GM21515 (cell line): Measurements from ENCODE around the gene EN2.

Source experiments
- ATAC-seq: cut with Tn5 transposase; IDR thresholded peaks from one replicate; pipeline ENCODE4 v1.9.1; 2021; ENCODE audit not compliant: unreplicated experiment

EN2 gene

GRCh38 chr7:155484483-155485399 is 26.8 kb downstream of the EN2 start:
- no peak for ATAC-seq

DNA sequence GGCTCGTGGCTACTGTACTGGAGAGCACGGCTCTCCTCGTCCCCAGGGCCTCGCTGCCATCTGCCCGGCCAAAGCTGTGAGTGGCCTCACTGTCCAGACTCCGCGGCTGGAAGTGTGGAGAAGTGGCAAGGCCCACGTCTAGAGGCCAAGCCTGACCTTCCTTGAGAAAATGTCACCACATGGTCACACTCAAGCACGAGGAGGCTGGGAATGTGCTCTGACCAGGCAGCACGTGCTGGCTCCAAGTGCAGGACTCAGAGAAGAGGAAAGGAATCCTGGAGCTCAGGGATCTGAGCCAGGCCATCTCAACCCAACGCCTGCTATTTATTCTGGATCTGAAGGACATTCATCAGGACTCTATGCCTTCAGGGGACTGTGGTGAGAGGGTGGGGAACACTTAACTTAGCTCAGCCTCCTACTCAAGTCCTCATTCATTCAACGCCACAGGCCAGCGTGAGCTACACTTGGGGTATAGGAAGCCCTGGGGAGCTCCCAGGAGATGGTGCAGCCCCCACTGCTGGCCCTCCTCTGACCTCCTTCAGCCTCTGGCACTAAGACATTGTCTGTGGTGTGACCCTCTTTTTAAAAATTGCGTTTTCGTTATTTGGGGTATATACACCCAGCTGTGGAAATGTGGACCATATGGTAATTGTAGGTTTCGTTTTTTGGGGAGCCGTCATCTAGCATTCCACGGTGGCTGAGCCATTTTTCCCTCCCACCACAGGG is 29.0 kb downstream of the EN2 start:
- no peak for ATAC-seq

GRCh38 chr7:155487509-155488482 is 29.9 kb downstream of the EN2 start:
- no peak for ATAC-seq

DNA sequence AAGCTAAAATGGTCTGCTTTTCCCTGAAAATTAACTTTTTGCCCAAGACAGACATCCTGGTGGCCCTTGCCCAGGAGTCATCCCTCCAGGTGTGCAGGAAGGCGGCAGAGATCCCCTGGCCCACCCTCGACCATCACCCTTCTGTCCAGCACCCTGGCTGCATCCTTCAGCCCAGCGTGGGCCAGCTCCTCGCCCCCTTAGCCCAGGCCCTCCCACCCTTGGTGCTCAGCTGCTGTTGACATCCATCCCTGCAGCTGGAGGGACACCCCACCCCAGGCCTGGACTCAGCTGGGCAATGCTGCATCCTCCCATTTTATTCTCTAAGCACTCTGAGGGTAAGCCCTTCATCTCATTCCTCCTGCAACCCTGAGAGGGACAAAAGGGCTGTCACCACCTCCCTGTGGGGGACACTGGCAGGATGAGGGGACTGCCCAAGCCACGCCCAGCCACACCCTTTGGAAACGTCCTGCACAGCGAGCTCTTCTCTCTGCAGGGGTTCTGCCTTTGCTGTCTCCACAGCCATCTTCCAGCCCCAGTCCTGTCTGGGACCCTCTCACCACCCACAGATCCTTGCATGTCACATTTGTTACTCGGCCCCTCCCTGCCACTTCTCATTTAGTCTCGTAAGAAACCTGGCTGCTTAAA is 30.7 kb downstream of the EN2 start:
- ATAC-seq: no peak

- no peak for ATAC-seq
Observed at GRCh38 chr7:155489158-155489840, 31.4 kb downstream of the EN2 start.

- peak; percentile 36 for ATAC-seq
Observed at GRCh38 chr7:155489862-155490696, 32.1 kb downstream of the EN2 start.

DNA sequence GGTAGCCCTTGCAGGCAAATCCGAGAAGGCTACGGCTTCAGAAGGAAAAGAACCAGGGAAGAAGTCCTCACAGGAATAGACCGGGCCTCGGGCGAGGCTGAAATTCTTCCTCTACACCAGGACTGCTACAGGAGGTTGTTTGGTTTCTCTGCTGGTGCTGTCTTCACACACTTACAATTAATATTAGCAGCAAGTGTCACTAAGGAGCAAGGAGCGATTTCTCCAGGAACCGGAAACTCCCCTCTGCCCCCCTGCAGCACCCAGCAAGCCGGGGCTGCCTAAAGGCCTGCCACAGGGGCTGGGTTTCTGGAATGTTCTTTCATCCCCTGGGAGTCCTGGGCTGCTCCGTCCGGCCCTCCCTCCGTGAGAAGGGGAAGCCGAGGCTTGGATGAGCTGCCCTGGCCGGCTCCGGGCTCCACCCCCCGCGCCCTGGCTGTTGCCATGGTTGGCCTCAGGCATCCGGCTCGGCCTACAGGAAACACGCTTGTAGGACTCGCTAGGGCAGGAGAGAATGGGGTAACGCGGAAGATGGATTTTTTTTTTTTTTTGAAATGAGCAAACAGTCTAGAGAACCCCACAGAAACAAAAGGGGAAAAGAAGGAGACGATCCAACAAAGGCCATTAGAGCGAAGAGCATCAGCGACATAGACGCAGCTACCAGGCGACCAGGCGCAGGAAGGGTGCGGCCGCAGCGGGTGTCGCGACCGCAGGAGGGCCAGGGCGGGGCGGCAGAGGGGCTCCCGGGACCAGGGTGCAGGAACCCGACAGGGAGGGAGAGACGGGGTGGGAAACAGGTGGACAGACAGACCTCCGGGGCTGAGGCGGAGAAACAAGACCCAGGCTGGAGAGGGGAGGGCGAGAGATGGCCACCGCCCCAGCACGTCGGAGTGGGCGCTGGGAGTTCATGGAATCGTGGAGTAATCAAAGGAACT is 33.0 kb downstream of the EN2 start:
- peak; percentile 94 for ATAC-seq

DNA sequence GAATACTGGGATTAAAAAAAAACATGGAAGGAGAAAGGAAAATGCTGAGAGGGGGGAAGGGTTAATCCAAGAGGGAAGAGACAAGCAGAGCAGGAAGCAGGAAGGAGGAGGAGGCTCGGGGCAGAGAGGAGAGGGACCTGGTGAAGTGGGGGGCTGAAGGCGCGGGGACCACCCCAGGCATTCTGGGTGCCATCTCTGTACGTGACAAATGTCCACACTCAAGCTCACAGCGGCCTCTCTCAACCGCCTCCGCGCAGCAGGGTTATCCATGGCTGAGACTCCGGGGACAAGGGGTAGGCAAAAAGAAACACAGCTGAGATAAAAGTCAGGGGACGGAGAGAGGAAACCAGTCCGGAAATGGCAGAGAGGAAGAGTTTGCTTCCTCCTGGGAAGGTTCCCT is 33.9 kb downstream of the EN2 start:
- ATAC-seq: no peak

DNA sequence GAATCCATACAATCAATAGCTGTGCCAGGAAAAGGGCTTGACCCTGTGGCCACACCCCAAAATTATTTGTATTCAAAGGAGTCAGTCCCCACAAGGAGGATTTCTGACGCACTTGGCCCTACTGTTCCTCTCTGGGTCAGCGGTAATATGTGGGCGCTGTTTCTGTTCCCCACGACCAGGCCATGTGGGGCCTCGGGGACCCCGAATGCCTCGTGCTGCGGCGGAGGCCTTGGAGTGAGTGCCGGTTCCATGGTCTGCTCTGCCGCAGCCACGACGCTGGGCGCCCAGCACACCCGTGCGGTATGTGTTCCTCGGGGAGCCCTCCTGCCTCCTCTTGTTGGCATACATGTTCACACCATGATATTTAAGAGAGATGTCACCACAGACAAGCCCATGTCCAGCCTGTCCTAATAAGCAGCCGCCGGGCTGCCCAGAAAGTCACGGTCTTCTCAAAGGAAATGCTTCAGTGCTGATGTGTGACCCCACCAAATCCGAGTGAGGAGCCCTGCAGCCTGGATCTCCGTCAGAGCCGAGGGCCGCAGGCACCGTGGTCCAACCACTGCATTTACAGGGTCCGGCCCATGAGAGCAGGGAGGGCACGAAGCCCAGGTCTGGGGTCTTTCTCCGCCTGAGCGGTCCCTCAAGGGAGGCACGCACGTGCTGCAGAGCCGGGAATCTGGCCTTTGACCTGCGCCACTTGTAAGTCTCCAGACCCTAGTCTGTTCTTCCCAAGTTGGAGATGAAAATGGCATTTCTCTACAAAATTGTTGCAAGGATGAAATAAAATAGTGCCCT is 36.0 kb downstream of the EN2 start:
- no peak for ATAC-seq

- no peak for ATAC-seq
Observed at GRCh38 chr7:155494551-155494950, 36.6 kb downstream of the EN2 start.

GRCh38 chr7:155495440-155496248 is 37.7 kb downstream of the EN2 start:
- no peak for ATAC-seq

DNA sequence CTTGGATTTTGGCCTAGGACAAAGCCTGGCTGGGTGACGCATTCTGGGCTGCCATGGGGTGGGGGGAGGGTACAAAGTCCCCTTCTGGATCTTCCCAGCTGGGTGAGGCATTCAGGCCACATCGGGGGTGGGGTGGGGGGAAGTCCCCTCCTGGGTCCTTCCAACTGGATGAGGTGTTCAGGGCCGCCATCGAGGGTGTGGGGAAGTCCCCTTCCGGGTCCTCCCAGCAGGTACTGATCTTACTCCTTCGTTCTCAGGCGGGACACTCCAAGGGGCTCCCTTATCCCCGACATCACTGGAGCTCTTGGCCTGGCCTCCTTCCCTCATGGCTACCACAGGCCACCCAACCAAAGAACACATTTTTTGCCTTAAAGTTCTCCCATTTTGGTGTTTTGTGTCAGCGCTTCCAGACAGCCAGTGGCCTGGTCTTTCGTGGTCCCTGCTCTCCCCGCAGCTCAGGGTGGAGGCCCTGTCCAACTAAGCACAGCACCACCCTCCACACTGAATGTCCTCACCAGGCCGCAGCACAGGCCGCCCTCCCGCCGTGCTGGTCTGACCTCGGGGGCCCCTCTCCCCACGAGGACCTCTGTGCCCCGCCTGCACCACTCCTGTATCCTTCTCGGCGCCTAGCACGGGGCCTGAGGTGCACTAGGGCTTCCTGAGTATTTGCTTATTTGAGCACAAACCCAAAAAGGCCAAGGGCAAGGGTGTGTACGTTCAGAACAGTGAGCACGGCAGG is 38.5 kb downstream of the EN2 start:
- no peak for ATAC-seq

GRCh38 chr7:155497149-155497901 is 39.4 kb downstream of the EN2 start:
- no peak for ATAC-seq

DNA sequence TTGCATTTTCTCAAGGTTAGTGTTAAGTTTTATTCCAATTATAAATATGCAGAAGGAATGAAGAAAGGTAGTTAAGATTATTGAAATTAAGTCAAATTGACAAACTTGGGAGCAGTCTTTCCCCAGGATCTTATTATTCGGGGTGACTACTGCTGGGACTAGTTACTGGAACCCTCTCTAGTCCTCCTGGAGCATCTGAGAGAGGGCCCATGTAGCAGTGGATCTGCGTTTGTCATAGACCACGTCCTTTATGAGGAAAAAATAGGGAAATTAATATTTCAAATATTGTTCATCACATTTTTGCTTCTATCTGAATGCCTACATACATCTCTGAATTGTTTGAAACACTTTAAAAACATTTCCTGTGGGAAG is 47.5 kb downstream of the EN2 start:
- ATAC-seq: no peak

- no peak for ATAC-seq
Observed at GRCh38 chr7:155506854-155507337, 49.0 kb downstream of the EN2 start.
